H1 (cell line): ENCODE measurements around the gene AGRN. TPM values are rescaled to one million over a fixed set of nuclear protein-coding genes. Genes with fewer than 3 reads are reported as not detected.

Source experiments
- CBX5 ChIP-seq: fragments of 300-800, 300-1000 bp; sonication (generic); IDR thresholded peaks from 2 replicates; pipeline ENCODE4 v1.7.1; 2016; ENCODE audit warnings: antibody characterized with exemption, low read length, low read depth
- polyA plus RNA-seq, 7 experiments: library from polyadenylated mRNA; depleted of rRNA in 3 of 7; stranded (reverse) in 5 of 7; unstranded in 2 of 7; fragments of >200 nt in 5 of 7; fragments of 200-250 nt in 2 of 7; gene quantifications; 1 replicate in 5 of 7; 2 replicates in 1 of 7; 4 replicates in 1 of 7; pipeline versions ENCODE4 v1.2.1 to v1.2.3, GENCODE V29; 2011 to 2013; ENCODE audit warnings: missing spikeins in 2 of 7, mixed read lengths in 2 of 7
- total RNA-seq: library from RNA; stranded (reverse); fragmentation: NEBNext Ultra II Directional; extraction: Animal tissue kit (Norgen Biotek cat#: 25700); gene quantifications from 2 replicates; pipeline ENCODE4 v1.2.1, GENCODE V29; 2021

AGRN gene
- total and polyA plus RNA-seq, 2 of the 8 experiments (the other 6 are each of a cell fraction or from before 2014, with no cell fraction given) = 52.3 to 155 TPM

- TF ChIP-seq CBX5 = no peak
Measured at GRCh38 chr1:1004780-1005697, 14.9 kb upstream of the AGRN start (continued).
